Retinal pigment epithelial cell (primary cell): ENCODE results near the gene EXOC4.
A peak's percentile ranks its signal among the peaks of the same experiment; 100 is the strongest.

ENCODE experiments used
- DNase-seq: peaks from one replicate; pipeline ENCODE4 v3.0.0-alpha.2; 2010; ENCODE audit warnings: low read depth
- H3K4me3 ChIP-seq: 2 replicates; pipeline ENCODE4 v1.5.1; 2011; ENCODE audit warnings: mild to moderate bottlenecking, low read length, control low read depth, moderate library complexity
- TF ChIP-seq, protein P1 (sequence below): conservative IDR thresholded peaks from 2 replicates; pipeline ENCODE4 v1.5.1; 2011; ENCODE audit warnings: low read depth, low read length, control low read depth, inconsistent platforms

EXOC4 gene

DNA sequence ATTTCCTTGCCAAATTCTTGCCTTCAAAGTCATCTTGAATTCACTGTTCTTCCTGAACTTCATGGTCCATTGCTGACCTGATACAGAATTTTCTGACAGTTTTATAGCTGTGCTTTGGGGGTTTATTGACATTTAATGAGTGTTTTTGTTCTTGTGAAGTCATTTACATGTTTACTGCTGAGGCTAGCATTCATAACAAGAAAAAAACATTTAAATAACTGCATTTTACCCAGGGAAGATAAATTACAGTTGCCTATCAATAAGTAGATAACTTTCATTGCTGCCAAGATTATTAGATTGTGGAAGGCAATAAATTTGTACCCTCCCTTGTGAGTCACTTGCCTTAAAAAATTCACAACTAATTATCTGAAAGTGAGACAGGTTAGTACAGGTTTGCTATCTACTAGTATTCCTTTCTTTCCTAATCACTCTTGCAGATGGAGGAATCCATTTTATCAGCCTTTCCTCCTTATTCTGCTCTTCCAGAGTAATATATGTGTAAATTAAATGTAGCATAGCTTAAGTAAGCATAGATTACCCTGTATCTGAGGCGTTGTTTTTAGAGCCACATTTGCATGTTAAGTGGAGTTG is 178.4 kb downstream of the EXOC4 start:
- no peak overlapping the region for H3K4me3 ChIP-seq
- TF ChIP-seq, protein P1, sequence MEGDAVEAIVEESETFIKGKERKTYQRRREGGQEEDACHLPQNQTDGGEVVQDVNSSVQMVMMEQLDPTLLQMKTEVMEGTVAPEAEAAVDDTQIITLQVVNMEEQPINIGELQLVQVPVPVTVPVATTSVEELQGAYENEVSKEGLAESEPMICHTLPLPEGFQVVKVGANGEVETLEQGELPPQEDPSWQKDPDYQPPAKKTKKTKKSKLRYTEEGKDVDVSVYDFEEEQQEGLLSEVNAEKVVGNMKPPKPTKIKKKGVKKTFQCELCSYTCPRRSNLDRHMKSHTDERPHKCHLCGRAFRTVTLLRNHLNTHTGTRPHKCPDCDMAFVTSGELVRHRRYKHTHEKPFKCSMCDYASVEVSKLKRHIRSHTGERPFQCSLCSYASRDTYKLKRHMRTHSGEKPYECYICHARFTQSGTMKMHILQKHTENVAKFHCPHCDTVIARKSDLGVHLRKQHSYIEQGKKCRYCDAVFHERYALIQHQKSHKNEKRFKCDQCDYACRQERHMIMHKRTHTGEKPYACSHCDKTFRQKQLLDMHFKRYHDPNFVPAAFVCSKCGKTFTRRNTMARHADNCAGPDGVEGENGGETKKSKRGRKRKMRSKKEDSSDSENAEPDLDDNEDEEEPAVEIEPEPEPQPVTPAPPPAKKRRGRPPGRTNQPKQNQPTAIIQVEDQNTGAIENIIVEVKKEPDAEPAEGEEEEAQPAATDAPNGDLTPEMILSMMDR: no peak
- DNase-seq: no peak

DNA sequence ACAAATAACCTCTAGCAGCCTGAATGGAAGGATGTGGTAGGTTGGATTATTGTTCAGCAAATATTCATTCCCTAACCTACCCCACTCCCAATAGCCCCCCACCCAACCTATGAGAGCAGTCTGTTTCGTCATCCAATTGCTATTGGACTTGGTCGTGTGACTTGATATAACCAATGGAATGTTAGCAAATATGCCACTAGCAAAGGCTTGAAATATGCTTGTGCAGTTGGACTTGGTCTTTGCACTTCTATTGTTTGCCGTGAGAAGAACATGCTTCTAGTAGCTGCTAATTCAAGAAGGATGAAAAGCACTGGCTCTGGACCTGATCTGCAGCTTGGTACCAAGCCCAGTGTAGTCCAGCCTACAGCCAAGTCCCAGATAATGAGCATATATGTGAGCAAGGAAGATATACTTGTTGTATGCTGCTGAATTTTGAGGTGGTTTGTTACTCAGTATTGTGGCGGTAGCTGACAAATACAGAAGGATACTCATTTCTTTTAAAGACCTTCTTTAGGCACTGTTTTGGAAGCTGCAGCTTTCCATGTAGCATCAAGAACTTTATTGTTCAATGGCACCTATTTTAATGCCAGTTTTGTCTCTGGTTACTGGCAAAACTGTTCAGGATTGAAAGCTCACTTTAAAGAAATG is 180.4 kb downstream of the EXOC4 start:
- no peak overlapping the region for H3K4me3 ChIP-seq
- TF ChIP-seq, protein P1: no peak
- DNase-seq: no peak

DNA sequence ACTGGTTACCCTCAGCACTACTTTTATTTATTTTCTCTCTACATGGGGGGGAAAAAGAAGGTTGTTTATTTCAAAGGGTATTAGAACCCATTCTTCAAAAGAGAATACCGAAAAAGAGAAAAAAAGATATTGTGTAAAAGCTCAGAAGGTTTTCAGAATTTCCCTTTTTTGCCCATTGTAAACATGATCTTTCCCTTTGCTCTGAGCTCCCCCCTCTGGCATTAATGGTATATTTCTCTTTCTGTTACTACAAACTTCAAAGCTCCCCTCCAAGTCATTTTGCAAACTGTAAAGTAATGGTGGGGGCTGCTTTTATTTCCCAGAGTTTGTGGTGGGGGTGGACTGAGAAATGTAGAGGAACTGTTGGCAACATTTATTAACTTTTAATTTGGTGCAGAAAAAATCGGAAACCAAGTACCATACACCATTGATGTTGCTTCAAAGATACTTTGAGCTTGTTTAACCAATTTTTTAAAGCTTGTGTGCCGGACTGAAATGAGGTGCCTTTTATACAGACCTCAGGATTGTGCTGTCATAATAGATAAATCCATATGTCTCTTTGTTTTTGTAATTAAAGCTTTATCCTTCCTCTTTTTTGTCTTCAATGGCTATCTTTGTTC is 181.5 kb downstream of the EXOC4 start:
- no peak overlapping the region for H3K4me3 ChIP-seq
- TF ChIP-seq, protein P1: peak; percentile 48
- DNase-seq: no peak

DNA sequence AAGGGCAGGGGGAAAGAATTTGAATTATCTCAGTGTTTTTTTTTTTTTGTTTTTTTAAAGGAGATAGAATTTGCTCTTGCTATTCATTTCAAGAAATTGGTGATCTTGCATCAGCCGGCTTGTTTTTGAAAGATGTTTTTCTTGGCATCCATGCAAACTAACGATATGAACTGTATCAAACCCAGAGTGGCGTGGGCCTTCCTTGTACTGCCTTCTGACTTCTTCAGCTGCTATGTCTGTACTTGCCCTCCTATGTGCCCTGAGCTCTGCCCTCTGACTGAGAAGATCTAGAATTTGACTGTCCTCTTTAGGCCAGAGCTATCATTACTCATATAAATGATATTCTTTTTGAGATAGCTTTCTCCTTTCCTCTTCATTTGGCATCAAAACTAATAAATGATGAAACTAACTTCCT is 183.1 kb downstream of the EXOC4 start:
- H3K4me3 ChIP-seq: no peak overlapping the region
- no peak for DNase-seq
- TF ChIP-seq, protein P1: no peak

DNA sequence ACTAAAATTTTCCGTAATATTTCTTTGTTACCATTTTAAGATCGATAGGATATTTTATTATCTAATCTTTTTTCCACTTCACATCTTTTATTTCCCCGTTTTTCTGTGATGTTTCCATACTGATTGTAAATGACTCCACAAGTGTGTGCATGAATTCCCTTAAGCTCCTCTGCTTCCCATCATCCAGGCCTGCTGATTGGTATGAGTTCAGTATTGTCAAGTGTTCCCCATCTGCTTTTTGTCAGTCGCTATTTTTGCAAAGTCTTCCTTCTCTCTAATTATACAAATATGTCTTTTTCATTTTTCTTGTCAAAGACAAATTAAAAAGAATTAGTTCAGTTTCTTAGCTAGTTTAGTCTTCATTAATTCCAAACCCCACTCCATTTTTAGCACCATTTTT is 184.7 kb downstream of the EXOC4 start:
- H3K4me3 ChIP-seq: no peak overlapping the region
- TF ChIP-seq, protein P1: no peak
- DNase-seq: no peak

DNA sequence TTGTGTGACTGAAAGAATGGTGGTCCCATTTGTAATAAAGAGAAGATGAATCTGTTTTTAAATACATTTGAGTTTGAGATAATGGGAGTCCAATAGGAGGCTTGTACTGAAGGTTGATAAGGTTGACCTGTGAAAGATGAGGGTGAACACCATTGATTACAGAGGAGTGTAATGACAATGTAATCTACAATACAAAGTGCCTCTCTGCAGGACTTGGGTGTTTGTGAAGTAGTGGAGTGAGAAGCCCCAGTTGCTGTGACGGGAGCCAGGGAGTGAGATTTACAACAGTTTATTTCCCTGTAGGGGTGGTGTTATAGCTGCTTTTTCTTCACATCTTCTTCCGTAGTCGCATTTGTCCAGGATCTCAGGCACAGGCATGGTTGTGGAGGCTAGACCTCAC is 189.9 kb downstream of the EXOC4 start:
- no peak for DNase-seq
- TF ChIP-seq, protein P1: no peak

DNA sequence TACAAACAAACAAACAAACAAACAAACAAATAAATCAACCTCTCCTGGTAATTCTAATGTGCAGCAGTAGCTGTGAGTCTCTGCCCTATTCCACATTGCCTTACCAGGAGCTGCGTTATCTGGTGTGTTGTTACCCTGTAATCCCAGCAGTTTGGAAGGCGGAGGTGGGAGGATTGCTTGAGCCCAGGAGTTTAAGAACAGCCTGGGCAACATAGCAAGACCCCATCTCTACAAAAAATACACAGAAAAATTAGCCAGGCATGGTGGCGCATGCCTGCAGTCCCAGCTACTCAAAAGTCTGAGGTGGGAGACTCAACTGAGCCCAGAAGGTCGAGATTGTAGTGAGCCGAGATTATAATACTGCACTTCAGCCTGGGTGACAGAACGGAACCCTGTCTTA is 192.7 kb downstream of the EXOC4 start:
- no peak for DNase-seq
- no peak overlapping the region for H3K4me3 ChIP-seq
- TF ChIP-seq, protein P1: no peak

More for the DNA sequence above, 189.9 kb downstream of the EXOC4 start:
- H3K4me3 ChIP-seq: no peak overlapping the region
